ENCODE results near the gene APOC1.

GRCh38 chr19:44959691-44960090 is 45.3 kb downstream of the APOC1 start:
- no peak for TF ChIP-seq NFRKB (IDR thresholded peaks at IDR 0.05)
- no peak for TF ChIP-seq FOXA1 (IDR thresholded peaks at IDR 0.05)
- TF ChIP-seq PKNOX1 (IDR thresholded peaks at IDR 0.05) = no peak
- no peak for TF ChIP-seq ARNT (IDR thresholded peaks at IDR 0.05)
- no peak for TF ChIP-seq SP1 (IDR thresholded peaks at IDR 0.05)
- no peak for TF ChIP-seq HDGF (IDR thresholded peaks at IDR 0.05; ENCODE audit: borderline replicate concordance)
- TF ChIP-seq ZNF384 (IDR thresholded peaks at IDR 0.05) = no peak
- TF ChIP-seq BHLHE40 (IDR thresholded peaks at IDR 0.05; ENCODE audit: borderline replicate concordance) = no peak

All from HEK293T (cell line).